Measurements from ENCODE around the gene HSP90B1. TPM values are rescaled to one million over a fixed set of nuclear protein-coding genes. Genes with fewer than 3 reads are reported as not detected.

HSP90B1 gene
- polyA plus RNA-seq: 100 to 1,000 TPM; 192 to 349 (median 263) TPM

- DNase-seq: peak; percentile 100
- peak within 1 kb of the TSS; percentile 99 to 100 (median 100) for H3K27ac Mint-ChIP-seq
- H3K4me3 Mint-ChIP-seq: peak within 1 kb of the TSS; percentile 92 to 99 (median 96)
- H3K4me1 Mint-ChIP-seq: peaks cover 62 to 72% of the 10 kb centered on the region in 2 donors
- H3K27me3 Mint-ChIP-seq (ENCODE audit: low read depth in 3 of 3): peaks cover 18 to 32% (median 30%) of the 10 kb centered on the region in 3 donors
- H3K36me3 Mint-ChIP-seq: peaks cover 6 to 21% (median 10%) of the 10 kb centered on the region in 3 donors
- H3K9me3 Mint-ChIP-seq: peaks cover 0 to 3% (median 0%) of the 10 kb centered on the region in 6 donors
These were observed at the start of gene HSP90B1 for GRCh38 chr12:103930034-103930786. Gene HSP90B1 (plus strand): TSS chr12:103930410. CDS start chr12:103930516, 106 bp downstream.

GRCh38 chr12:103881261-103881660 is 48.9 kb upstream of the HSP90B1 start:
- no peaks in the 10 kb centered on the region for H3K27me3 Mint-ChIP-seq (ENCODE audit: low read depth in 3 of 3)
- DNase-seq: no peak
- H3K27ac Mint-ChIP-seq: no peak overlapping the region
- no peaks in the 10 kb centered on the region for H3K36me3 Mint-ChIP-seq
- H3K4me1 Mint-ChIP-seq: peaks cover 0 to 2% of the 10 kb centered on the region in 2 donors
- no peaks in the 10 kb centered on the region for H3K9me3 Mint-ChIP-seq
- no peak overlapping the region for H3K4me3 Mint-ChIP-seq

- H3K4me3 Mint-ChIP-seq: no peak overlapping the region
- H3K9me3 Mint-ChIP-seq: no peaks in the 10 kb centered on the region
- H3K36me3 Mint-ChIP-seq: no peaks in the 10 kb centered on the region
- no peak overlapping the region for H3K27ac Mint-ChIP-seq
- peaks cover 0 to under 1% of the 10 kb centered on the region in 2 donors for H3K4me1 Mint-ChIP-seq
- peaks cover 0 to under 1% (median 0%) of the 10 kb centered on the region in 3 donors for H3K27me3 Mint-ChIP-seq (ENCODE audit: low read depth in 3 of 3)
- no peak for DNase-seq
These were observed 47.2 kb upstream of the HSP90B1 start for GRCh38 chr12:103882861-103883596.

- Mint-ChIP-seq H3K36me3 (no peaks in the 10 kb centered on the region), H3K4me3 (no peak overlapping the region), H3K27me3 (ENCODE audit: low read depth in 3 of 3) (peaks cover 0 to 2% (median 0%) of the 10 kb centered on the region in 3 donors), H3K9me3 (no peaks in the 10 kb centered on the region), H3K4me1 (no peaks in the 10 kb centered on the region), H3K27ac (no peak overlapping the region)
- no peak for DNase-seq
These were observed 46.3 kb upstream of the HSP90B1 start for GRCh38 chr12:103883908-103884307.

DNA sequence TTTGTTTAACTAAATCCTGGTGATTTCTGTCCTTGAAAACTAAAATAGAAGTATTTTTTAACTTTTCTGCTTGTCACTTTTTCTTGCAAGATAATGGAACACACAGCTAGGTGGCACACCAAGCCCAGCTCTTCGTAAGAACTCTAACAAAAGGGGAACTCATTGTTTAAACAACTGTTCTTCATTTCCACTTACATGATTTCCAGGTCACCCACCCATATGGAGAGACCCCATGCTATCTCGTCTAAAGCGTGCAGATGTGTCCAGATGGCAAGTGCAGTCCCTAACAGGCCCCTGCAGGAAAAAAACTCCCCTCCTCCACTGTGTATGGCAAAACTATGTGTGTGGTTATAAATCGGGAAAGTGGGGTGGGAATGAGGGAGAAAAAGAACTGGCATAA is 45.9 kb upstream of the HSP90B1 start:
- no peak overlapping the region for H3K4me3 Mint-ChIP-seq
- DNase-seq: peak in 1 of 3 donors; percentile 9
- H3K36me3 Mint-ChIP-seq: no peaks in the 10 kb centered on the region
- H3K9me3 Mint-ChIP-seq: no peaks in the 10 kb centered on the region
- no peak overlapping the region for H3K27ac Mint-ChIP-seq
- H3K4me1 Mint-ChIP-seq: no peaks in the 10 kb centered on the region
- H3K27me3 Mint-ChIP-seq (ENCODE audit: low read depth in 3 of 3): peaks cover 0 to 2% (median 0%) of the 10 kb centered on the region in 3 donors

- no peak for DNase-seq
- no peak overlapping the region for H3K27ac Mint-ChIP-seq
- H3K4me1 Mint-ChIP-seq: no peaks in the 10 kb centered on the region
- H3K9me3 Mint-ChIP-seq: no peaks in the 10 kb centered on the region
- peaks cover 0 to under 1% (median 0%) of the 10 kb centered on the region in 3 donors for H3K36me3 Mint-ChIP-seq
- peaks cover 0 to 2% (median 0%) of the 10 kb centered on the region in 3 donors for H3K27me3 Mint-ChIP-seq (ENCODE audit: low read depth in 3 of 3)
- no peak overlapping the region for H3K4me3 Mint-ChIP-seq
These were observed 43.9 kb upstream of the HSP90B1 start for GRCh38 chr12:103886195-103886797.

GRCh38 chr12:103887738-103888137 is 42.5 kb upstream of the HSP90B1 start:
- Mint-ChIP-seq H3K27ac (no peak overlapping the region), H3K4me1 (no peaks in the 10 kb centered on the region), H3K27me3 (ENCODE audit: low read depth in 3 of 3) (peaks cover 0 to 2% (median 0%) of the 10 kb centered on the region in 3 donors), H3K9me3 (no peaks in the 10 kb centered on the region), H3K4me3 (no peak overlapping the region), H3K36me3 (peaks cover 0 to 5% (median 0%) of the 10 kb centered on the region in 3 donors)
- DNase-seq: no peak

DNA sequence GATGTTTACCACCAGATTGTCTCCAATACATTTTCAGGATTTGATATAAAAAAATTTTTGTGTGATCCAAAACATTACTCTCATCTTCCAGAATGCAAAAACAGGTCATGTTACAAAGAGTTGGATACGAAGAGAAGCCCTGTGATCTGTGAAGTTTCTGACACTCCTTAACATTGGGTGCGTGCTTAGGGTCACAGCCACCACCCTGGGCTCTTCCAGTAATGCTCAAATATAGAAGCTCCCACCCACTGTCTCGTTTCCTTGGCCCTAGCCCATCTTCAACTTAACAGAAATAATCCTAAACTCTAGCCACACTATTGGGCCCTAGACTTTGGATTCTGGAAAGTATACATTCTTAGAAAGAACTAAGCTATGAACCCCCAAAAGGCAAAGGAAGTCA is 32.9 kb upstream of the HSP90B1 start:
- H3K27ac Mint-ChIP-seq: no peak overlapping the region
- H3K4me1 Mint-ChIP-seq: no peaks in the 10 kb centered on the region

DNA sequence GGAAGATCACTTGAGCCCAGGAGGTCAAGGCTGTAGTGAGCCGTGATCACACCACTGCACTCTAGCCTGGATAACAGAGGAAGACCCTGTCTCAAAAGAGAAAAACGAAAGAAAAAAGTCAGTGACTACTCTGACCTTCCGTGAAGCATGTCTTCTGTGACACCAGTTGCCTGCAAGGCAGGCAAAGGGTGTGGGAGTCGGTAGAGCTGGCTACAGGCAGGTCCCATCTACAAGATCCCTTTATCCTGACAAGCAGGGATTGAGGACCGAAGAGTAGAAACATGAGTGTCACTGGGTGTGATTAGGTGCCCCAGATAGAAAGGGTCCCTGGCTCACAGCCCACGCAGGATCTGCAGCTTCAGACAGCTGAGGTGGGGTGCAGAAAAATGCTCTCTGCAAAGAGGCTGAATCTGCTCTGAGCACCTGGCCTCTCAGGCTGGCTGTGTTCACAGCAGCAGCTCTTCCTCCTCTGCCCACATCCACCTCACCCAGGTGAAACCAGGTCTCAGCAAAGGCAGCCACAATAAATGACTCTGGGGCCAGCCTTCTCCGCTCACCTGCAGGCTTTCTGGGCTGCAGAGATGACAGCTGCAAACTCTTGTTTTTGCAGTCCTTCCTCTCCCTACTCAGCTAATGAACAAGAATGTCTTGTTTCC is 28.6 kb upstream of the HSP90B1 start:
- no peak overlapping the region for H3K4me3 Mint-ChIP-seq
- H3K27ac Mint-ChIP-seq: no peak overlapping the region
- peaks cover 0 to 8% (median 8%) of the 10 kb centered on the region in 3 donors for H3K27me3 Mint-ChIP-seq (ENCODE audit: low read depth in 3 of 3)
- no peaks in the 10 kb centered on the region for H3K4me1 Mint-ChIP-seq
- DNase-seq: no peak
- H3K9me3 Mint-ChIP-seq: no peaks in the 10 kb centered on the region
- H3K36me3 Mint-ChIP-seq: no peaks in the 10 kb centered on the region

More for the DNA sequence above, 32.9 kb upstream of the HSP90B1 start:
- no peaks in the 10 kb centered on the region for H3K9me3 Mint-ChIP-seq
- H3K4me3 Mint-ChIP-seq: no peak overlapping the region
- H3K27me3 Mint-ChIP-seq (ENCODE audit: low read depth in 3 of 3): peaks cover 0 to 8% (median 0%) of the 10 kb centered on the region in 3 donors
- no peaks in the 10 kb centered on the region for H3K36me3 Mint-ChIP-seq
- no peak for DNase-seq

DNA sequence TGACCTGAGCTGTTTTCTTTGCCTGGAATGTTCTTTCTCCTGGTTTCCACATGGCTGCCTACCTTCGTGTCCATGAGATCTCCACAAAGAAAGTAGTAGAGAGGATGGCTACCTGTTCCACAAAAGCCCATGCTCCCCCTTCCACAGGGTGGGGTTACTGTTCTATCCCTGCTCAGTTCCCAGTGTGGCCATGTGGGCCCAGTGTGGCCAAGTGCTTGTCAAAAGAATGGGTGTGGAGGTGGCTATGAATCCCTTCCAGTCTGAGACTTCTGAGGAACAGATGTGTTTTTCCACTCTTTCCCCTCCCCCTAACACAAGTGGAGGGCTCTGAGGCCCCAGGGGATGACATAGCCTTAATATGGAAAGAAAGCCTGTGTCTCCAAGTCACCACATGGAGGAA is 26.2 kb upstream of the HSP90B1 start:
- H3K27ac Mint-ChIP-seq: no peak overlapping the region
- no peaks in the 10 kb centered on the region for H3K9me3 Mint-ChIP-seq
- H3K27me3 Mint-ChIP-seq (ENCODE audit: low read depth in 3 of 3): peaks cover 0 to 8% (median 4%) of the 10 kb centered on the region in 3 donors
- DNase-seq: no peak
- H3K36me3 Mint-ChIP-seq: no peaks in the 10 kb centered on the region
- no peak overlapping the region for H3K4me3 Mint-ChIP-seq
- no peaks in the 10 kb centered on the region for H3K4me1 Mint-ChIP-seq

- H3K4me1 Mint-ChIP-seq: no peaks in the 10 kb centered on the region
- no peaks in the 10 kb centered on the region for H3K9me3 Mint-ChIP-seq
- H3K4me3 Mint-ChIP-seq: no peak overlapping the region
- no peaks in the 10 kb centered on the region for H3K36me3 Mint-ChIP-seq
- H3K27me3 Mint-ChIP-seq (ENCODE audit: low read depth in 3 of 3): peaks cover 0 to 8% (median 2%) of the 10 kb centered on the region in 3 donors
- peak overlapping the region in 1 of 6 donors; percentile 8 for H3K27ac Mint-ChIP-seq
- DNase-seq: no peak
These were observed 24.4 kb upstream of the HSP90B1 start for GRCh38 chr12:103905730-103906349.

DNA sequence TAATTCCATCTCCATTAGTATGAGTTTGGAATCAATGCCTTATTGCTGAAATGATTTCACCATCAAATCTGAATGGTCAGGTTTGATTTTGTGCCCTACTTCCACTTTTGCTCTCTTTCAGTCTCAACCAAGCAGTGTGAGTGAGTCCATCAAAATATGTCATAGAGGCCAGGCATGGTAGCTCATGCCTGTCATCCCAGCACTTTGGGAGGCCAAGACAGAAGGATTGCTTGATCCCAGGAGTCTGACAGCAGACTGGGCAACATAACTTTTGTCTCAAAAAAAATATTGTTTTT is 22.0 kb upstream of the HSP90B1 start:
- no peaks in the 10 kb centered on the region for H3K4me1 Mint-ChIP-seq
- H3K9me3 Mint-ChIP-seq: no peaks in the 10 kb centered on the region
- peaks cover 0 to 8% (median 2%) of the 10 kb centered on the region in 3 donors for H3K27me3 Mint-ChIP-seq (ENCODE audit: low read depth in 3 of 3)
- no peak overlapping the region for H3K27ac Mint-ChIP-seq
- DNase-seq: no peak
- H3K36me3 Mint-ChIP-seq: no peaks in the 10 kb centered on the region
- no peak overlapping the region for H3K4me3 Mint-ChIP-seq

DNA sequence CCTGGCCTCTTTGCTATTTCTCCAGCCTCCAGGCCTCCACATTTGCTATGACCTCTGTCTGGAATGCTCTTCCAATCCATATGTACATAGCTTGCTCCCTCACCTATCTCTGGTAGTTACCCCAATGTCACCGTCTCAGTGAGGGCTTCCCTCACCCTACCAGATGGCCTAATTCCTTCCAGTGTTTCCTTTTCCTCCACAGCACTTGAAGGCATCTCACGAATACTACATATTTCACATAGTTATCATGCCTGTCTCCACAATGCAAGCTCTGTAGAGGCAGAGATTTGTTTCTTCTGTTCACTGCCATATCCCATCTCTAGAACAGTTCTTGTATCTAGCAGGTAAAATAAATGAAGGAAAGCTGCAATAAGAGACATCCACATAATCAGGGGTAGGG is 21.3 kb upstream of the HSP90B1 start:
- H3K27ac Mint-ChIP-seq: no peak overlapping the region
- H3K4me1 Mint-ChIP-seq: no peaks in the 10 kb centered on the region
- no peak for DNase-seq
- peaks cover 0 to 8% (median 2%) of the 10 kb centered on the region in 3 donors for H3K27me3 Mint-ChIP-seq (ENCODE audit: low read depth in 3 of 3)
- H3K36me3 Mint-ChIP-seq: no peaks in the 10 kb centered on the region
- no peak overlapping the region for H3K4me3 Mint-ChIP-seq
- H3K9me3 Mint-ChIP-seq: no peaks in the 10 kb centered on the region
